ENCODE results near the gene TRAPPC10.
"Not testable (repeated sequence)": the region's sequence is repeated elsewhere in the genome, so short reads cannot be mapped to it uniquely, and the experiment has no call there.

- TF ChIP-seq CTCF, POLR2A (IDR thresholded peaks at IDR 0.05): not testable (repeated sequence)
Observed at GRCh38 chr21:44134732-44135131, 122.6 kb downstream of the TRAPPC10 start.
